ENCODE measurements around the gene UQCR11.

Gene UQCR11

GRCh38 chr19:1631557-1632100, 26.4 kb upstream of the UQCR11 start:
- H3K4me1 Mint-ChIP-seq = peaks cover 9% of the 10 kb centered on the region
- peaks cover 5% of the 10 kb centered on the region for H3K36me3 Mint-ChIP-seq (ENCODE audit: insufficient read depth)
- H3K27me3 Mint-ChIP-seq = no peaks in the 10 kb centered on the region
- no peaks in the 10 kb centered on the region for H3K9me3 Mint-ChIP-seq
- DNase-seq (ENCODE audit: low spot score in 2 of 2) (no peak), ATAC-seq (replicated peaks; ENCODE audit: extremely low read depth, poor library complexity, severe bottlenecking) (no peak)
- no peak overlapping the region for H3K27ac Mint-ChIP-seq (ENCODE audit: low read depth)
- no peak overlapping the region for H3K4me3 Mint-ChIP-seq

- ATAC-seq (replicated peaks; ENCODE audit: extremely low read depth, poor library complexity, severe bottlenecking) = no peak
- Mint-ChIP-seq H3K9me3 (no peaks in the 10 kb centered on the region), H3K36me3 (ENCODE audit: insufficient read depth) (peaks cover 5% of the 10 kb centered on the region), H3K27ac (ENCODE audit: low read depth) (no peak overlapping the region), H3K27me3 (no peaks in the 10 kb centered on the region), H3K4me1 (peaks cover 8% of the 10 kb centered on the region), H3K4me3 (no peak overlapping the region)
- DNase-seq (ENCODE audit: low spot score in 2 of 2) = no peak
Measured at GRCh38 chr19:1630811-1631210, 25.5 kb upstream of the UQCR11 start.

- no peak for ATAC-seq (replicated peaks; ENCODE audit: extremely low read depth, poor library complexity, severe bottlenecking)
Measured at GRCh38 chr19:1630012-1630411, 24.8 kb upstream of the UQCR11 start.

GRCh38 chr19:1629256-1629808, 24.1 kb upstream of the UQCR11 start:
- no peak overlapping the region for H3K4me3 Mint-ChIP-seq
- DNase-seq (ENCODE audit: low spot score in 2 of 2) = no peak
- H3K9me3 Mint-ChIP-seq = no peaks in the 10 kb centered on the region
- ATAC-seq (replicated peaks; ENCODE audit: extremely low read depth, poor library complexity, severe bottlenecking) = no peak
- H3K4me1 Mint-ChIP-seq = no peaks in the 10 kb centered on the region
- H3K27me3 Mint-ChIP-seq = no peaks in the 10 kb centered on the region
- no peak overlapping the region for H3K27ac Mint-ChIP-seq (ENCODE audit: low read depth)
- H3K36me3 Mint-ChIP-seq (ENCODE audit: insufficient read depth) = peaks cover 6% of the 10 kb centered on the region

More at GRCh38 chr19:1630012-1630411, 24.8 kb upstream of the UQCR11 start:
- H3K36me3 Mint-ChIP-seq (ENCODE audit: insufficient read depth) = peaks cover 4% of the 10 kb centered on the region
- H3K27ac Mint-ChIP-seq (ENCODE audit: low read depth) = no peak overlapping the region
- peaks cover under 1% of the 10 kb centered on the region for H3K4me1 Mint-ChIP-seq
- no peak for DNase-seq (ENCODE audit: low spot score in 2 of 2)
- H3K9me3 Mint-ChIP-seq = no peaks in the 10 kb centered on the region
- H3K27me3 Mint-ChIP-seq = no peaks in the 10 kb centered on the region
- H3K4me3 Mint-ChIP-seq = no peak overlapping the region

- Mint-ChIP-seq H3K9me3 (no peaks in the 10 kb centered on the region), H3K4me3 (no peak overlapping the region), H3K4me1 (peaks cover 5% of the 10 kb centered on the region), H3K36me3 (ENCODE audit: insufficient read depth) (peaks cover 14% of the 10 kb centered on the region), H3K27me3 (no peaks in the 10 kb centered on the region), H3K27ac (ENCODE audit: low read depth) (no peak overlapping the region)
- ATAC-seq (replicated peaks; ENCODE audit: extremely low read depth, poor library complexity, severe bottlenecking) (no peak), DNase-seq (ENCODE audit: low spot score in 2 of 2) (no peak)
Measured at GRCh38 chr19:1627194-1627593, 21.9 kb upstream of the UQCR11 start.

- H3K27me3 Mint-ChIP-seq = no peaks in the 10 kb centered on the region
- H3K4me1 Mint-ChIP-seq = peaks cover 5% of the 10 kb centered on the region
- H3K4me3 Mint-ChIP-seq = no peak overlapping the region
Measured at GRCh38 chr19:1626417-1627010, 21.3 kb upstream of the UQCR11 start.

GRCh38 chr19:1624458-1624857, 19.2 kb upstream of the UQCR11 start:
- H3K27me3 Mint-ChIP-seq = no peaks in the 10 kb centered on the region
- no peak overlapping the region for H3K4me3 Mint-ChIP-seq
- ATAC-seq (replicated peaks; ENCODE audit: extremely low read depth, poor library complexity, severe bottlenecking) (no peak), DNase-seq (ENCODE audit: low spot score in 2 of 2) (peak; percentile 21 to 28)
- H3K9me3 Mint-ChIP-seq = no peaks in the 10 kb centered on the region
- peaks cover 5% of the 10 kb centered on the region for H3K4me1 Mint-ChIP-seq
- no peak overlapping the region for H3K27ac Mint-ChIP-seq (ENCODE audit: low read depth)
- peaks cover 15% of the 10 kb centered on the region for H3K36me3 Mint-ChIP-seq (ENCODE audit: insufficient read depth)

More at GRCh38 chr19:1626417-1627010, 21.3 kb upstream of the UQCR11 start:
- no peak for ATAC-seq (replicated peaks; ENCODE audit: extremely low read depth, poor library complexity, severe bottlenecking)
- H3K9me3 Mint-ChIP-seq = no peaks in the 10 kb centered on the region
- peaks cover 15% of the 10 kb centered on the region for H3K36me3 Mint-ChIP-seq (ENCODE audit: insufficient read depth)
- DNase-seq (ENCODE audit: low spot score in 2 of 2) = no peak
- H3K27ac Mint-ChIP-seq (ENCODE audit: low read depth) = no peak overlapping the region

- ATAC-seq (replicated peaks; ENCODE audit: extremely low read depth, poor library complexity, severe bottlenecking) = no peak
- DNase-seq (ENCODE audit: low spot score in 2 of 2) = no peak
- no peak overlapping the region for H3K4me3 Mint-ChIP-seq
- H3K4me1 Mint-ChIP-seq = peaks cover 15% of the 10 kb centered on the region
- no peaks in the 10 kb centered on the region for H3K9me3 Mint-ChIP-seq
- peak overlapping the region; percentile 49 for H3K27ac Mint-ChIP-seq (ENCODE audit: low read depth)
- H3K27me3 Mint-ChIP-seq = no peaks in the 10 kb centered on the region
- H3K36me3 Mint-ChIP-seq (ENCODE audit: insufficient read depth) = peaks cover 17% of the 10 kb centered on the region
Measured at GRCh38 chr19:1622541-1622940, 17.3 kb upstream of the UQCR11 start.

GRCh38 chr19:1622007-1622406, 16.7 kb upstream of the UQCR11 start:
- H3K27me3 Mint-ChIP-seq = no peaks in the 10 kb centered on the region
- no peak overlapping the region for H3K4me3 Mint-ChIP-seq
- no peaks in the 10 kb centered on the region for H3K9me3 Mint-ChIP-seq
- H3K4me1 Mint-ChIP-seq = peaks cover 20% of the 10 kb centered on the region
- peaks cover 17% of the 10 kb centered on the region for H3K36me3 Mint-ChIP-seq (ENCODE audit: insufficient read depth)
- no peak overlapping the region for H3K27ac Mint-ChIP-seq (ENCODE audit: low read depth)
- no peak for DNase-seq (ENCODE audit: low spot score in 2 of 2)
- no peak for ATAC-seq (replicated peaks; ENCODE audit: extremely low read depth, poor library complexity, severe bottlenecking)

GRCh38 chr19:1621574-1621973, 16.3 kb upstream of the UQCR11 start:
- Mint-ChIP-seq H3K4me3 (no peak overlapping the region), H3K4me1 (peaks cover 23% of the 10 kb centered on the region), H3K27ac (ENCODE audit: low read depth) (no peak overlapping the region), H3K27me3 (no peaks in the 10 kb centered on the region), H3K9me3 (no peaks in the 10 kb centered on the region), H3K36me3 (ENCODE audit: insufficient read depth) (peaks cover 17% of the 10 kb centered on the region)
- ATAC-seq (replicated peaks; ENCODE audit: extremely low read depth, poor library complexity, severe bottlenecking) (no peak), DNase-seq (ENCODE audit: low spot score in 2 of 2) (no peak)

- no peak overlapping the region for H3K4me3 Mint-ChIP-seq
- H3K4me1 Mint-ChIP-seq = peaks cover 23% of the 10 kb centered on the region
- no peak for DNase-seq (ENCODE audit: low spot score in 2 of 2)
- no peaks in the 10 kb centered on the region for H3K27me3 Mint-ChIP-seq
- peaks cover 17% of the 10 kb centered on the region for H3K36me3 Mint-ChIP-seq (ENCODE audit: insufficient read depth)
- H3K9me3 Mint-ChIP-seq = no peaks in the 10 kb centered on the region
- H3K27ac Mint-ChIP-seq (ENCODE audit: low read depth) = no peak overlapping the region
- ATAC-seq (replicated peaks; ENCODE audit: extremely low read depth, poor library complexity, severe bottlenecking) = no peak
Measured at GRCh38 chr19:1621021-1621420, 15.8 kb upstream of the UQCR11 start.

GRCh38 chr19:1620502-1620901, 15.2 kb upstream of the UQCR11 start:
- peaks cover 20% of the 10 kb centered on the region for H3K36me3 Mint-ChIP-seq (ENCODE audit: insufficient read depth)
- H3K4me1 Mint-ChIP-seq = peaks cover 23% of the 10 kb centered on the region
- no peak for DNase-seq (ENCODE audit: low spot score in 2 of 2)
- no peak for ATAC-seq (replicated peaks; ENCODE audit: extremely low read depth, poor library complexity, severe bottlenecking)
- no peak overlapping the region for H3K27ac Mint-ChIP-seq (ENCODE audit: low read depth)
- H3K27me3 Mint-ChIP-seq = no peaks in the 10 kb centered on the region
- H3K4me3 Mint-ChIP-seq = no peak overlapping the region
- no peaks in the 10 kb centered on the region for H3K9me3 Mint-ChIP-seq

- ATAC-seq (replicated peaks; ENCODE audit: extremely low read depth, poor library complexity, severe bottlenecking) = no peak
- DNase-seq (ENCODE audit: low spot score in 2 of 2) = no peak
- no peaks in the 10 kb centered on the region for H3K9me3 Mint-ChIP-seq
- no peak overlapping the region for H3K4me3 Mint-ChIP-seq
- no peak overlapping the region for H3K27ac Mint-ChIP-seq (ENCODE audit: low read depth)
- H3K36me3 Mint-ChIP-seq (ENCODE audit: insufficient read depth) = peaks cover 23% of the 10 kb centered on the region
- peaks cover 23% of the 10 kb centered on the region for H3K4me1 Mint-ChIP-seq
- no peaks in the 10 kb centered on the region for H3K27me3 Mint-ChIP-seq
Measured at GRCh38 chr19:1619703-1620102, 14.4 kb upstream of the UQCR11 start.
